Ascending aorta (tissue), 2 donors: ENCODE measurements around the gene STX2. TPM values are rescaled to one million over a fixed set of nuclear protein-coding genes. Genes with fewer than 3 reads are reported as not detected.

Experiments used
- DNase-seq, 2 donors: peaks; one replicate each; pipeline ENCODE4 v3.0.0-alpha.2; 2019; ENCODE audit warnings: low spot score in 2 of 2
- H3K27ac ChIP-seq, 2 donors: fragments of 200-600 bp; sonication (generic); one replicate each; pipeline ENCODE4 v1.5.1; 2016 to 2017; ENCODE audit warnings: mild to moderate bottlenecking in 1 of 2
- H3K27me3 ChIP-seq: fragments of 200-600 bp; sonication (generic); one replicate; pipeline ENCODE4 v1.5.1; 2017
- H3K36me3 ChIP-seq, 2 donors: fragments of 200-600 bp; sonication (generic); one replicate each; pipeline ENCODE4 v1.5.1; 2016
- H3K4me1 ChIP-seq, 2 donors: fragments of 200-600 bp; sonication (generic); one replicate each; pipeline ENCODE4 v1.5.1; 2016 to 2017; ENCODE audit warnings: mild to moderate bottlenecking in 1 of 2
- H3K4me3 ChIP-seq, 2 donors: fragments of 200-600 bp; sonication (generic); one replicate each; pipeline ENCODE4 v1.5.1; 2016 to 2017; ENCODE audit warnings: mild to moderate bottlenecking in 1 of 2
- H3K9me3 ChIP-seq, 2 donors: fragments of 200-600 bp; sonication (generic); one replicate each; pipeline ENCODE4 v1.5.1; 2016
- CTCF ChIP-seq, 3 experiments: fragments of 200-600 bp in 2 of 3; fragments of 450-650 bp in 1 of 3; sonication (generic) in 2 of 3; IDR thresholded peaks; one replicate each; pipeline ENCODE4 v1.5.1; 2016 to 2019; ENCODE audit warnings: antibody characterized with exemption in 3 of 3, mild to moderate bottlenecking in 1 of 3, moderate library complexity in 1 of 3
- intact Hi-C: fragments of 100-400 bp; cut with DNase I; formaldehyde crosslinking; loops from one replicate; pipeline ENCODE4 v1.15.1; 2023
- total RNA-seq: library from RNA; depleted of rRNA; stranded (reverse); fragments of >200 nt; gene quantifications from one replicate; pipeline ENCODE4 v1.1.0, GENCODE V29; 2016

STX2 gene
- total RNA-seq, 1 donor from 2014 or later, result 16.6 TPM

DNA sequence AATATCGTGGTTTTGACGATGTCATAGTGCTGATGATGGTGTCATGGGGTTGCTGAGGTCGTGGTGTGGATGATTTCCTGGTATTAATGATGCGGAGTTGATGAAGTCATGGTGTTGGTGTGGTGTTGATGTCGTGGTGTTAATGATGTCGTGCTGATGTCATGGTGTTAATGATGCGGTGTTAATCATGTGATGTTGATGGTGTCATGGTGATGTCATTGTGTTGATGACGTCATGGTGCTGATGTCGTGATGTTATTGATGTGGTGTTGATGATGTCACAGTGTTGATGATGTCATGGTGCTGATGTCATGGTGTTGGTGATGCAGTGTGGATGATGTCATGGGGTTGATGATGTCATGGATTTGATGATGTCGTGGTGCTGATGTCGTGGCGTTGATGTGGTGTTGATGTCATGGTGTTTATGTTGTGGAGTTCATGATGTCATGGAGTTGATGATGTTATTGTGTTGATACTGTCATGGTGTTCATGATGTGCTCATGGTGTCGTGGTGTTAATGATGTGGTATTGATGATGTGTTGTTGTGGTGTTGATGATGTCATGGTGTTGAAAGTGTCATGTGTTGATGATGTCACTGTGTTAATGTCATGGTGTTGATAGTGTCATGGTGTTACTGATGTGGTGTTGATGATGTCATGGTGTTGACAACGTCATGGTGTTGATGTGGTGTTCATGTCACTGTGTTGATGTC lies 74.4 kb downstream of the STX2 start:
- no peak for DNase-seq
- intact Hi-C loops, result no loop called here
- TF ChIP-seq CTCF (IDR thresholded peaks at IDR 0.05), result no peak
- Histone ChIP-seq H3K9me3 (no peaks in the 10 kb centered on the region), H3K4me1 (no peaks in the 10 kb centered on the region), H3K27ac (no peak overlapping the region), H3K4me3 (no peak overlapping the region), H3K36me3 (no peaks in the 10 kb centered on the region), H3K27me3 (no peaks in the 10 kb centered on the region)

DNA sequence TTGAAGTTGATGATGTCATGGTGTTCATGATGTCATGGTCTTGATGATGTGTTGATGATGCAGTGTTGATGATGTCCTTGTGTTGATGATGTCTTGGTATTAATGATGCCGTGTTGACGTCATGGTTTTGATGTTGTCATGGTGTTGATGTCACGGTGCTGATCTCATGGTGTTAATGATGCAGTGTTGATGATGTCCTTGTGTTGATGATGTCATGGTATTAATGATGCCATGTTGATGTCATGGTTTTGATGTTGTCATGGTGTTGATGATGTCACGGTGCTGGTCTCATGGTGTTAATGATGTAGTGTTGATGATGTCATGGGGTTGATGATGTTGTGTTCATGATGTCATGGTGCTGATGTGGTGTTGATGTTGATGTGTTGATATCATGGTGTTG lies 75.0 kb downstream of the STX2 start:
- H3K4me1 ChIP-seq, result no peaks in the 10 kb centered on the region
- DNase-seq, result no peak
- no peak for TF ChIP-seq CTCF (IDR thresholded peaks at IDR 0.05)
- H3K36me3 ChIP-seq, result no peaks in the 10 kb centered on the region
- H3K4me3 ChIP-seq, result no peak overlapping the region
- H3K27me3 ChIP-seq, result no peaks in the 10 kb centered on the region
- no peaks in the 10 kb centered on the region for H3K9me3 ChIP-seq
- no peak overlapping the region for H3K27ac ChIP-seq
- intact Hi-C loops, result no loop called here

- Histone ChIP-seq H3K4me1 (no peaks in the 10 kb centered on the region), H3K27me3 (no peaks in the 10 kb centered on the region), H3K4me3 (no peak overlapping the region), H3K36me3 (no peaks in the 10 kb centered on the region), H3K9me3 (no peaks in the 10 kb centered on the region), H3K27ac (no peak overlapping the region)
- no peak for TF ChIP-seq CTCF (IDR thresholded peaks at IDR 0.05)
- DNase-seq, result no peak
- intact Hi-C loops, result no loop called here
Observed at GRCh38 chr12:130762319-130762675, 76.8 kb downstream of the STX2 start.

- Histone ChIP-seq H3K9me3 (no peaks in the 10 kb centered on the region), H3K27me3 (no peaks in the 10 kb centered on the region), H3K4me3 (no peak overlapping the region), H3K36me3 (no peaks in the 10 kb centered on the region), H3K4me1 (no peaks in the 10 kb centered on the region), H3K27ac (no peak overlapping the region)
- peak in 2 of 3 experiments; percentile 18 to 34 for TF ChIP-seq CTCF (IDR thresholded peaks at IDR 0.05)
- intact Hi-C loops, result no loop called here
- DNase-seq, result no peak
Observed at GRCh38 chr12:130761537-130762318, 77.3 kb downstream of the STX2 start.

DNA sequence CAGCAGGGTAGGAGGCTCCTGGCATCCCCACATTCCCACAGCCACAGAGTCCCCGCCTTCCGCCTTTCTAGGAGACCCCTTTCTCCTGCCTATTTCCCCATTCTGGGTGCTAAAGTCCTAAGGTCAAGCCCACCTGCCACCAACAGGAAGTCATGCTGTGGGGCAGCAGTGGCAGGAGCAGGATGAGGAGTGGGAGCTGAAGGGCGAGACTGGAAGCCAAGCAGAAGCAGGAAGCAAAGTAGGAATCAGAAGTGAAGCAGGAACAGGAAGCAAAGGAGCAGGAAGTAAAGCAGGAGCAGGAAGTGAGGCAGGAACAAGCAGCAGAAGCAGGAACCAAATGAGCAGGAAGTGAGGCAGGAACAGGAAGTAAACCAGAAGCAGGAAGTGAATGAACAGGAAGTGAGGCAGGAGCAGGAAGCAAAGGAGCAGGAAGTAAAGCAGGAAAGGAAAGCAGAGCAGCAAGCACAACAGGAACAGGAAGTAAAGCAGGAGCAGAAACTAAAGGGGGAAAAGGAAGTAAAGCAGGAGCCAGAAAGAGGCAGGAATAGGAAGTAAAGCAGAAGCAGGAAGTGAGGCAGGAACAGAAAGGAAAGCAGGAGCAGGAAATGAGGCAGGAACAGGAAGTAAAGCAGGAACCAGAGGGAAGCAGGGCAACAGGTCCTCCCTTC lies 84.7 kb downstream of the STX2 start:
- Histone ChIP-seq H3K36me3 (no peaks in the 10 kb centered on the region), H3K9me3 (no peaks in the 10 kb centered on the region), H3K4me3 (no peak overlapping the region), H3K4me1 (no peaks in the 10 kb centered on the region), H3K27me3 (no peaks in the 10 kb centered on the region), H3K27ac (no peak overlapping the region)
- TF ChIP-seq CTCF (IDR thresholded peaks at IDR 0.05), result no peak
- intact Hi-C loops, result no loop called here
- DNase-seq, result no peak
